ENCODE results near the gene ZNF764. TPM values are rescaled to one million over a fixed set of nuclear protein-coding genes. Genes with fewer than 3 reads are reported as not detected.

The ZNF764 gene
- total RNA-seq, 4 donors from 2014 or later: 5.5 to 10.5 (median 8.7) TPM

- Histone ChIP-seq H3K9me3 (no peaks in the 10 kb centered on the region), H3K4me3 (no peak overlapping the region), H3K27me3 (no peaks in the 10 kb centered on the region), H3K4me1 (peaks cover 37% of the 10 kb centered on the region), H3K36me3 (no peaks in the 10 kb centered on the region), H3K27ac (peak overlapping the region; percentile 55)
- no peak for DNase-seq (ENCODE audit: low spot score in 2 of 2)
- WGBS: 49% methylated on average over 6 of the region's 6 CpGs
- TF ChIP-seq CTCF (IDR thresholded peaks at IDR 0.05): no peak
- no peak for TF ChIP-seq POLR2A (IDR thresholded peaks at IDR 0.05)
- TF ChIP-seq POLR2AphosphoS5 (IDR thresholded peaks at IDR 0.05): no peak
- no peak for TF ChIP-seq EP300 (IDR thresholded peaks at IDR 0.05)
These were observed 9.9 kb upstream of the ZNF764 start for GRCh38 chr16:30567991-30568638.

- TF ChIP-seq POLR2A (IDR thresholded peaks at IDR 0.05) (no peak), CTCF (IDR thresholded peaks at IDR 0.05) (no peak), POLR2AphosphoS5 (IDR thresholded peaks at IDR 0.05) (no peak), EP300 (IDR thresholded peaks at IDR 0.05) (no peak)
- WGBS: 64% methylated on average over 14 of the region's 14 CpGs
- peak overlapping the region; percentile 55 for H3K27ac ChIP-seq
- H3K27me3 ChIP-seq: no peaks in the 10 kb centered on the region
- no peaks in the 10 kb centered on the region for H3K9me3 ChIP-seq
- H3K4me3 ChIP-seq: no peak overlapping the region
- peaks cover 33% of the 10 kb centered on the region for H3K4me1 ChIP-seq
- no peak for DNase-seq (ENCODE audit: low spot score in 2 of 2)
- H3K36me3 ChIP-seq: no peaks in the 10 kb centered on the region
These were observed 9.2 kb upstream of the ZNF764 start for GRCh38 chr16:30567160-30567990.

GRCh38 chr16:30566531-30566930, 8.4 kb upstream of the ZNF764 start:
- 88% methylated on average over 4 of the region's 4 CpGs for WGBS
- H3K27me3 ChIP-seq: no peaks in the 10 kb centered on the region
- no peaks in the 10 kb centered on the region for H3K9me3 ChIP-seq
- H3K4me1 ChIP-seq: peaks cover 31% of the 10 kb centered on the region
- no peak for DNase-seq (ENCODE audit: low spot score in 2 of 2)
- no peak overlapping the region for H3K4me3 ChIP-seq
- no peaks in the 10 kb centered on the region for H3K36me3 ChIP-seq
- no peak overlapping the region for H3K27ac ChIP-seq
- TF ChIP-seq EP300 (IDR thresholded peaks at IDR 0.05) (no peak), POLR2AphosphoS5 (IDR thresholded peaks at IDR 0.05) (no peak), POLR2A (IDR thresholded peaks at IDR 0.05) (no peak), CTCF (IDR thresholded peaks at IDR 0.05) (no peak)

GRCh38 chr16:30565984-30566383, 7.8 kb upstream of the ZNF764 start:
- TF ChIP-seq POLR2A (IDR thresholded peaks at IDR 0.05) (no peak), EP300 (IDR thresholded peaks at IDR 0.05) (no peak), POLR2AphosphoS5 (IDR thresholded peaks at IDR 0.05) (no peak), CTCF (IDR thresholded peaks at IDR 0.05) (no peak)
- 72% methylated on average over 8 of the region's 8 CpGs for WGBS
- no peaks in the 10 kb centered on the region for H3K27me3 ChIP-seq
- peaks cover 34% of the 10 kb centered on the region for H3K4me1 ChIP-seq
- no peak for DNase-seq (ENCODE audit: low spot score in 2 of 2)
- H3K27ac ChIP-seq: no peak overlapping the region
- H3K4me3 ChIP-seq: no peak overlapping the region
- no peaks in the 10 kb centered on the region for H3K9me3 ChIP-seq
- no peaks in the 10 kb centered on the region for H3K36me3 ChIP-seq

GRCh38 chr16:30565526-30565925, 7.4 kb upstream of the ZNF764 start:
- H3K9me3 ChIP-seq: no peaks in the 10 kb centered on the region
- H3K4me1 ChIP-seq: peaks cover 33% of the 10 kb centered on the region
- H3K36me3 ChIP-seq: no peaks in the 10 kb centered on the region
- no peaks in the 10 kb centered on the region for H3K27me3 ChIP-seq
- WGBS: 76% methylated on average over 7 of the region's 7 CpGs
- DNase-seq (ENCODE audit: low spot score in 2 of 2): no peak
- TF ChIP-seq POLR2AphosphoS5 (IDR thresholded peaks at IDR 0.05) (no peak), EP300 (IDR thresholded peaks at IDR 0.05) (no peak), POLR2A (IDR thresholded peaks at IDR 0.05) (no peak), CTCF (IDR thresholded peaks at IDR 0.05) (no peak)
- no peak overlapping the region for H3K4me3 ChIP-seq
- no peak overlapping the region for H3K27ac ChIP-seq
